Activated CD4-positive, alpha-beta T cell treated with anti-CD3 and anti-CD28 coated beads for 24 hours (primary cell): ENCODE measurements around the gene GSK3B.
A peak's percentile ranks its signal among the peaks of the same experiment; 100 is the strongest.

Experiments
- DNase-seq, 2 donors: peaks; one replicate each; pipeline ENCODE4 v3.0.0-alpha.2; 2020; ENCODE audit warnings: low read depth in 2 of 2

The GSK3B gene

DNA sequence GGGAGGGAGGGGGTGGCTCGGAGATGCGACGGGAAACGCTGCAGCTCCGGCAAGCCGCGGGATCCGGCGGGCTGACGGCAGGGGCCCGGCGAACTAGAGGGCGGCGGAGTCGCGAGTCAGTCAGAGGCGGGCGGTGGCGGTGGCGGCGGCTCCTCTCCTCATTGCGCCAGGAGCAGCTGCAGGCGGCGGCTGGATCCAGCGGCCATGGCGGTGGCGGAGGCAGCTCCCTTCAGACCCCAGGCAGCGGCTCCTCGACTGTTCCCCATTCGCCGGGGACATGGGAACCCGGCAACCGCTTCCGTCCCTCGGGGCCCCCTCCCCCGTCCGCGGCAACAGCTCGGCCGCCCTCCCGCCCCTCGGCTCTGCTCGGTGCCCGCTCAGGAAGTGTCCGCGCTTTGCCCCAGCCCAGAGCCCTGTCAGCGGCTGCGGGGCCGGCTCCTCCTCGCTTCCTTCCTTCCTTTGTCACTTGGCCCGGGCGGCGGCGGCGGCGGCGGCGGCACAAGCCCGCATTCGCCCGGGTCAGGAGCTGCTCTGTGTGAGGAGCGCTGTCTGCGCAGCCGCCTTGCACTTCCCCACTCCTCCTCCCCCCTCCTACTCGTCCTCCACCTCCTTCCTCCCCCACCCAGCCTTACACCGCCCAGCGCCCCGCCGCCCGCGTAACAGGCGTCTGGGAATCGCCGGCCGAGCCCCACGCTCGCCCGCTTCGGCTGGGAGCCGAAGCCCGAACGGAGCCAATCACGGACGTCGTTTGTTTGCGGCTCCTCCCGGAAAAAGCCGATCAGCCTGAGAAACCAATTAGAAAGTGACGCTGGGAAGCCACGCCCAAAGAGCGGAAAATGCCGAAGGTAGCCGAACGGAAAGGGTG lies at the start of gene GSK3B:
Gene GSK3B (minus strand): TSS at position 537 of the 865 bp plus-strand sequence. CDS start 1,013 bp downstream, outside the sequence.
- DNase-seq: peak; percentile 48 to 99

- no peak for DNase-seq
These were observed 49.4 kb upstream of the GSK3B start for GRCh38 chr3:120143676-120144075.

- no peak for DNase-seq
These were observed 48.0 kb upstream of the GSK3B start for GRCh38 chr3:120142236-120142635.

- no peak for DNase-seq
These were observed 46.0 kb upstream of the GSK3B start for GRCh38 chr3:120140098-120140742.

DNA sequence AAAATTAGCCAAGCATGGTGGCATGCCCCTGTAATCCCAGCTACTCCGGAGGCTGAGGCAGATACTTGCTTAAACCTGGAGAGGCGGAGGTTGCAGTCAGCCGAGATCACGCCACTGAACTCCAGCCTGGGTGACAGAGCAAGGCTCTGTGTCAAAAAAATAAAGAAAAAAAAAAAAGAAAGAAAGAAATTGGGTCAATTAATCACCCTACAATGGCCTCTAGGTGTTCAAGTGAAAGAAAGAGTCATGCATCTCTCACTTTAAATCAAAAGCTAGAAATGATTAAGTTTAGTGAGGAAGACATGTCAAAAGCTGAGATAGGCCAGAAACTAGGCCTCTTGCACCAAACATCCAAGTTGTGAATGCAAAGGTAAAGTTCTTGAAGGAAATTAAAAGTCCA lies 44.9 kb upstream of the GSK3B start:
- no peak for DNase-seq

DNA sequence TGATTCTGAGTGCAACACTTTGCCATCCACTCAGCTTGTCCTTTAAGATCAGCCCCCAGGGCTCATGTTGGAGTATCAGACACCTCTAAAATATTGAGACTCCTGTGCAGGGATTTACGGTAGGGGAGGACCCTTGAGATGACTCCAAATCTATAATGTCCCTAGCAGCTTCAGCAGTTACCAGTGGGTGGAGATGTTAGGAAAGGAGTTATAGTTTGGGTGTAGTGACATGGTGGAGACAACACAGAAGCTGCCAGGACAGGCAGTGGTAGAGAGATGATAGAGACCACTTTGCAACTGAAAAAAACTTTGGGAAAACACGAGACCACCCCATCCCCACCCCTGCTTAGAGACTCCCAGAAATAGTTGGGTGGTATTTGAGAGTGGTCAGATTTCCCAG lies 43.3 kb upstream of the GSK3B start:
- DNase-seq: no peak

DNA sequence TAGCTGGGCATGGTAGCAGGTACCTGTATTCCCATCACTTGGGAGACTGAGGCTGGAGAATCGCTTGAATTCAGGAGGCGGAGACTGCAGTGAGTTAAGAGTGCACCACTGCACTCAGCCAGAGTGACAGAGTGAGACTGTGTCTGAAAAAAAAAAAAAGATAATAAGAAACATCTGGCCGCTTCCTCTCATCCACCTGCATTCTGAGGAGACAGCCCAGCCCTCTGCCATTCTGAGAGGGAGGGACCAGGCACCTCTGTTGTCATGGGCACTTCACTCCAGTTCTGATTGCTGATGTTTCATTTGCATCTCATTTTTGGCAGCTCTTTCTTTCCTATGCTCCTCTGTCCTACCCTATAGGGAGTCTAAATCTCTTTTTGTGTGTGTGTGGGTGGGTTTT lies 36.4 kb upstream of the GSK3B start:
- DNase-seq: no peak

- DNase-seq: no peak
These were observed 35.7 kb upstream of the GSK3B start for GRCh38 chr3:120129718-120130513.

DNA sequence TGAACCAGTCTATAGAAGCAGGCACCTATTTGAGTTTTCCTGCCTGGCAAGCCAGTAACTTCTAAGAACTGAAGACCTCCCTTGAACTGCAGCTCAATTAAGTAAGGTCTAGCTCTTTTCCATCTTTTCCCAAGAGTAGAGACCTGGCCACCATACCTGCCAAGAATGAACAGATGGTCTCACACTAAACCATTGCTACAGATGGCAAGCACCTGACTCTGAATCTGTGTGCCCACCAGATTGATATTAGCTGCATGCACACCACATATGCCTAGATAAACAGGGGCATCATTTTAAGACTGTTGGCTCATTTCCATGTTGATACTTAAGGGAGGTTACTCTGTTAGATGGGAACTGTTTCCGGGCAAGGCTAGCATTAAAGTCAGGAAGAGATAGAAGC lies 34.8 kb upstream of the GSK3B start:
- DNase-seq: no peak

- DNase-seq: no peak
These were observed 31.7 kb upstream of the GSK3B start for GRCh38 chr3:120125992-120126391.

GRCh38 chr3:120119846-120120510 lies 25.7 kb upstream of the GSK3B start:
- DNase-seq: no peak

GRCh38 chr3:120114981-120115380 lies 20.7 kb upstream of the GSK3B start:
- no peak for DNase-seq

DNA sequence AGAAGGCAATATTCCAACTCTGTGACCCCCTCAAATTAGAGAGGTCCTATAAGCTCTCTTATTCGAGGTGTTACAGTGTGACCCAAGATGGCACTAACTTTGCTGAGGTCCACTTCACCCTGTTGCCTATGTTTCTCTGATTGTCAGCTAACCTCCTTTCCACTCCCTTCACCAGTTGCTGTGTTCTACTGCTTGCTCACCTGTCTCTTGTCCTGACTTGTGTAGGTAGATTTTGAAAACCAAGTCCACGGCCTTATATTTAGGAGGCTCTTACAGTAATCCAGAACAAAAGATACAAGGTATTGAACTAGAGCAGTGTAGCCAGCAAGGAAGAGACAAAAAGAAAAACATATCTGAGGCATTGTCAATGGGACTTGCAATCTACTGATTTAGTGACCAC lies 20.1 kb upstream of the GSK3B start:
- no peak for DNase-seq

DNA sequence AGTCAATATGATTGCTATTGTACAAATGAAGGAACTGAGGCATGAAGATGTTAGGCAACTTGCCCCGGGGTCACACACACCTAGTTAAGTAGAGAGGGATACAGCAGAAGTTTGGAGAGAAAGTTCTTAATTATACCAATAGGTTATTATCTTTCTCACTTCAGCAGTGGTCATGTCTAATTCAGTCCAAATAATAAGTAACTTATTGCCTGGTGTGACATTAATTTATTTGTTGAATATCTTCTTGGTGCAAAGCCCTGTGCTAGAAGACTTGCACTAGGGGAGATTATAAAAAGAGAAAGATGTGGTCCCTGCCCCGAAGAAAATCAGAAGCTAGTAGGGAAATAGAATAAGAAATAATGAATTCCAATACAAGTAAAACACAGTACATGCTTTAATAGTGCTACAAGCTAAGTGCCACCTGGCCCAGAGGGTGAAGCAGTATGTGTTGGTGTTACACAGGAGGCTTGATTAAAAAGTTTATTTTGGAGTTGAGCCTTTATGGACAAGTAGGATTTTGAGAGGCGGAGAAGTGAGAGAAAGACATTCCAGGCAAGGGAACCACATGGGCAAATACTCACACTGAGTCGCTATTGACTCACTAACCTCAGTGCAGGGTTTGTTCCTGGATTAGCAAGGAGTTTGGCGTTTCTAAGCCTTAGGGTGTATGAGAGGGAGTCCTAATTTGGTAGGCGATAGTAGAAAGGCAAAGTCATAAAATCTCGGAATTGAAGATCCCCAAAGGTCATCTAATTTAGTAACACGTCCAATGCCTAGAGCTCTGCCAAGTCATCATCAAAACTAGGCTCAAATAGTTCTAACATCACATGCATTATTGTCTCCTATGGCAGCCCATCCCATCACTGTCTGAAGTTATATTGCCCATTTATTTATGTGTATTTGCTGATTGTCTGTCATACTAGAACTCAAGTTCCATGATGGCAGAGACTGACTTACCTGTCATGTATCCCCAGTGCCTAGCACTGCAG lies 19.2 kb upstream of the GSK3B start:
- no peak for DNase-seq

GRCh38 chr3:120111898-120112297 lies 17.7 kb upstream of the GSK3B start:
- DNase-seq: no peak

- DNase-seq: no peak
These were observed 9.0 kb upstream of the GSK3B start for GRCh38 chr3:120103276-120103675.

- DNase-seq: no peak
These were observed 8.4 kb upstream of the GSK3B start for GRCh38 chr3:120102674-120103073.

GRCh38 chr3:120102232-120102631 lies 8.0 kb upstream of the GSK3B start:
- DNase-seq: no peak

DNA sequence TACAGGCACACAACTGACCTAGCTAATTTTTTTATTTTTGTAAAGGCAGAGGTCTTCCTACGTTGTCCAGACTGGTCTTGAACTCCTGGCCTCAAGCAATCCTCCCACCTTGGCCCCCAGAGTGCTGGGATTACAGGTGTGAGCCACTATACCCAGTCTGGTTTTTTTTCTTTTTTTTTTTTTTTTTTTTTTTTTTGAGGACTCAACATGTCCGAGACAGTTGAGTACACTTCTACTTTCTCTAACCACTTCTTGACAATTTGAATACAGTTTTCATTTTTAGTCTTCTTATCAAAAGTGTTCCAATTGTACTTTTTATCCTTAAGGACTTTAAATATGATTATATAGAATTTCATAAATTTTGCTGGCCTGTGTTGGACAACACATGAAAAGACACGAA lies 7.4 kb upstream of the GSK3B start:
- no peak for DNase-seq

DNA sequence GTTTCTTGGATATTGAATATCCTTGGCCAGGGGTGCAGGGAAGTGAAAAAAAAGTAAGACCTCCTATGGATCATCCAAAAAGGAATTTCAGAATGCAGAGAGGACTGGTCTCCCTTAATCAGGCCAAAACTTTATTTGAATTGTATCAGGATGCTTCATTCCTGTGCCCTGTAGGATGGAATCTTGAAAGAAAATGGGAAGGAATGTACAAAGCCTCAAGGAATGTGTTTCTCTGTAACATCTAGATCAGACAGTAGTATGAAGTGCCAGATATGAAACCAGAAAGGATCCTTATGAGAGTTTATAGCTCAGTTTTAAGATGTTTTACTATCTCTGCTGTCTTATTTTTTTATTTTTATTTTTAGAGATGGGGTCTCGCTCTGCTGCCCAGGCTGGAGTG lies 6.5 kb upstream of the GSK3B start:
- DNase-seq: no peak

DNA sequence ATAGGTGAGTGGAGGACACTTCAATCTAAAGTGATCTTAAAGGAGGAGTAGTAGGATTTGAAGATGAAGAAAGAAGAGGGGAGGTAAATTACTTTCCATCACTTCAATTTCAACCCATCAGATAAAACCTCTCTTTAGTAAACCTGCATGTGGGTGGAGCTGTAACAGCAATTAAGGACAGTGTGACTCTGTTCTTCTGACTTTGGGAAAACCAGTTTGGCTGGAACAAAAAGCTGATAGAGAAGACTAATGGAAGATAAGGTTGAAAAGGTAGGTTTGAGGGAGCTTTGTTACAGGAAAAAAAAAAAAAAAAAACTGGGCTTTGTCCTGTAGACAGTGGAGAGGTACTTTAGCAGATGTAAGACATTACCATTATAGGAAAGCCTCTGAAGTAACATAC lies 4.5 kb upstream of the GSK3B start:
- no peak for DNase-seq
